H1 (cell line): ENCODE results near the gene PTPN13.

Source experiments
- BACH1 ChIP-seq: IDR thresholded peaks from 2 replicates; pipeline ENCODE4 v1.6.1; 2012; ENCODE audit warnings: low read length, improper control_type of control experiment
- CHD1 ChIP-seq: IDR thresholded peaks from 2 replicates; pipeline ENCODE4 v1.6.1; 2012; ENCODE audit warnings: low read depth, low read length, improper control_type of control experiment
- CTCF ChIP-seq, 3 experiments: IDR thresholded peaks; 1 replicate in 2 of 3; 2 replicates in 1 of 3; pipeline versions ENCODE4 v1.5.1 to v1.6.1; 2011; ENCODE audit warnings: low read length in 3 of 3, mild to moderate bottlenecking in 3 of 3, inconsistent platforms in 2 of 3, low read depth in 1 of 3, moderate library complexity in 1 of 3; ENCODE audit not compliant: insufficient read depth in 1 of 3; ENCODE audit errors: control extremely low read depth in 1 of 3
- GABPA ChIP-seq: IDR thresholded peaks from 2 replicates; pipeline ENCODE4 v1.6.1; 2011; ENCODE audit warnings: mild to moderate bottlenecking, low read length, moderate library complexity, borderline replicate concordance; ENCODE audit not compliant: insufficient read depth
- HDAC6 ChIP-seq: IDR thresholded peaks from one replicate; pipeline ENCODE4 v1.7.1; 2012; ENCODE audit warnings: low read depth, mild to moderate bottlenecking, inconsistent platforms, low read length, moderate library complexity
- NANOG ChIP-seq: IDR thresholded peaks from 2 replicates; pipeline ENCODE4 v1.6.1; 2011; ENCODE audit warnings: low read length, low read depth, mild to moderate bottlenecking, inconsistent platforms; ENCODE audit not compliant: insufficient read depth, poor library complexity, severe bottlenecking
- POLR2A ChIP-seq, 2 experiments: IDR thresholded peaks; 1 replicate in 1 of 2; 2 replicates in 1 of 2; pipeline ENCODE4 v1.6.1; 2011; ENCODE audit warnings: low read depth in 2 of 2, low read length in 2 of 2, mild to moderate bottlenecking in 2 of 2; ENCODE audit errors: control extremely low read depth in 1 of 2
- RXRA ChIP-seq: IDR thresholded peaks from 2 replicates; pipeline ENCODE4 v1.6.1; 2011; ENCODE audit warnings: low read depth, mild to moderate bottlenecking, low read length, moderate library complexity; ENCODE audit not compliant: insufficient read depth
- SP1 ChIP-seq: IDR thresholded peaks from 2 replicates; pipeline ENCODE4 v1.6.1; 2011; ENCODE audit warnings: low read depth, low read length
- SUZ12 ChIP-seq: fragments of 200-600 bp; sonication (generic); IDR thresholded peaks from 2 replicates; pipeline ENCODE4 v1.6.1; 2012; ENCODE audit warnings: mild to moderate bottlenecking, inconsistent platforms, low read length, moderate library complexity, mixed read lengths
- TCF12 ChIP-seq: IDR thresholded peaks from 2 replicates; pipeline ENCODE4 v1.6.1; 2011; ENCODE audit warnings: low read depth, mild to moderate bottlenecking, low read length
- TEAD4 ChIP-seq: IDR thresholded peaks from 2 replicates; pipeline ENCODE4 v1.6.1; 2012; ENCODE audit warnings: low read depth, low read length, inconsistent platforms, mixed read lengths

GRCh38 chr4:86759298-86759697 is 165.2 kb downstream of the PTPN13 start:
- no peak for TF ChIP-seq HDAC6
- TF ChIP-seq CTCF (IDR thresholded peaks at IDR 0.05; ENCODE audit: control extremely low read depth in 1 of 3, insufficient read depth in 1 of 3, low read depth in 1 of 3, low read length in 3 of 3), result no peak
- TF ChIP-seq BACH1, result no peak
- no peak for TF ChIP-seq SP1
- no peak for TF ChIP-seq RXRA
- TF ChIP-seq POLR2A (IDR thresholded peaks at IDR 0.05; ENCODE audit: control extremely low read depth in 1 of 2, low read depth in 2 of 2, low read length in 2 of 2), result no peak
- TF ChIP-seq SUZ12, result no peak
- TF ChIP-seq GABPA, result no peak
- no peak for TF ChIP-seq CHD1
- no peak for TF ChIP-seq NANOG
- no peak for TF ChIP-seq TEAD4
- no peak for TF ChIP-seq TCF12
